Heart left ventricle (tissue), 13 donors: ENCODE data around the gene CXCL17.

ENCODE experiments used
- CTCF ChIP-seq, 12 donors: fragments of 200-600 bp; sonication (generic) in 4 of 12; IDR thresholded peaks; one replicate each; pipeline versions ENCODE4 v1.5.0 to v1.8.0; 2018 to 2022; ENCODE audit warnings: antibody characterized with exemption in 12 of 12, mild to moderate bottlenecking in 5 of 12
- POLR2A ChIP-seq, 2 donors: fragments of 450-650 bp; IDR thresholded peaks; one replicate each; pipeline ENCODE4 v1.6.1; 2017; ENCODE audit warnings: antibody characterized with exemption in 2 of 2, mild to moderate bottlenecking in 2 of 2, moderate library complexity in 2 of 2
- donor health status: ischemic (EF 13 %, LVEDD 7.1; RV severe dilation, severe dysfunction).
- donor health status: DM: no; HTN: yes; CAD: no.
- donor health status: DM: no; HTN: no; CAD: no.
- donor health status: ischemic (EF 25% LVEDD 6.9; RV normal size, moderate dysfunction).
- donor health status: ischemic (EF 25% LVEDD 5.7; RV mildly dilated, moderate dysfunction).
- donor health status: ischemic (EF 35%, LVEDD 5.7; RV mildly dilated, moderate dysfunction).
- donor health status: nonischemic (EF 11% LVEDD 7.7; RV severe dilation, severe dysfunction).
- donor health status: DM: yes; HTN: yes; CAD: no.
- donor health status: PGD.
- donor health status: ischemic (EF 29% LVEDD 5.4; RV normal size, mild dysfunction).
- donor health status: nonischemic (EF 23%, LVEDD 6.1; RV moderate dilation, normal function).

GRCh38 chr19:42406111-42406510 lies 36.6 kb downstream of the CXCL17 start:
- TF ChIP-seq POLR2A (IDR thresholded peaks at IDR 0.05) (no peak), CTCF (IDR thresholded peaks at IDR 0.05) (no peak)
